Esophagus squamous epithelium (tissue), 4 donors: Measurements from ENCODE around the gene ID2.

ENCODE experiments used
- CTCF ChIP-seq, 6 experiments: fragments of 450-650 bp in 4 of 6; fragments of 200-600 bp in 2 of 6; sonication (generic) in 2 of 6; IDR thresholded peaks; one replicate each; pipeline ENCODE4 v1.5.1; 2016 to 2019; ENCODE audit warnings: antibody characterized with exemption in 6 of 6, mild to moderate bottlenecking in 4 of 6, moderate library complexity in 4 of 6
- POLR2A ChIP-seq, 4 donors: fragments of 450-650 bp; IDR thresholded peaks; one replicate each; pipeline ENCODE4 v1.6.1; 2017; ENCODE audit warnings: antibody characterized with exemption in 4 of 4, mild to moderate bottlenecking in 4 of 4, moderate library complexity in 3 of 4

GRCh38 chr2:8677646-8678592, 3.9 kb upstream of the ID2 start:
- TF ChIP-seq CTCF (IDR thresholded peaks at IDR 0.05), result peak in 1 of 6 experiments; percentile 25
- no peak for TF ChIP-seq POLR2A (IDR thresholded peaks at IDR 0.05)
